ENCODE measurements around the gene FUT7.
A peak's percentile ranks its signal among the peaks of the same experiment; 100 is the strongest.

FUT7 gene

DNA sequence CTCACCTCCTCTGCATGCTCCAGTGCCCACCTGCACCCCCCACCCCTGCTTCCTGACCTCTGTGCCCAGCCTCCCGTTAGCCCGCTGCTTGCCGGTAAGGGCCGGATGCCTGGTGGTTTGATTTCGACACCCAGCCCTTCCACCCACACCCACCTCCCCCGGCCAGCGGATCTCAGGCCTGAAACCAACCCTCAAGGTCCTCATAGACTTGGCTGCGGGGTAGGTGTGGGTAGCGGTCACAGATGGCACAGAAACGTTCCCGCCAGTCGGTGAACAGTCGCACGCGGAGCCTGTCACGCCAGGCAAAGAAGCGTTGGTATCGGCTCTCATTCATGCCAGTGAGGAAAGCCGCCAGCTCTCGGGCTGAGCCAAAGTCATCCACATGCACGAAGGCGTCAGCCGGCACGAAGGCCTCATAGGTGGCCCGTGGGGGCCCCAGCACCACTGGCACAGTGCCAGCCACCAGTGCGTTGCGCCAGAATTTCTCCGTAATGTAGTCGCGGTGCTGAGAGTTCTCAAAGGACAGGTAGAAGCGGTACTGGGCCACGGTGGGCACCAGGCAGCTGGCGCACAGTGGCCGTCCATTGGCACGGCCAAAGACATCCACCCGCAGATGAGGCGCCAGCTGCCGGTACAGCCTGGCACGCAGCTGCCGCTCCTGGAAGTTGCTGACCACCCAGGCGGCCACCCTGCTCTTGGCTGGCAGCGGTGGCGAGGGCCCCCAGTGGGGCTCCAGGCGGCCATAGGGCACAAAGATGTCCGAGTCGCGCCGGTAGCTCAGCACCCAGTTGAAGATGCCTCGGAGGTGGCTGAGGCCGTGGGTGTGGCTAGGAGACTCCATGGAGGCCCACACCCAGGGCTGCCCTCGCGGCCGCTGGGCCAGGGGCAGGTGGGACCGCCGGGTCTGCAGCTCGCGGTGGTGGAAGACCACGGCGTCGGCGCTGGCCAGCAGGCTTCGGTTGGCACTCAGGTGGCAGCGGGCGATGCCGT, 1.1 kb downstream of the FUT7 start:
- DNase-seq: peak; percentile 58

DNA sequence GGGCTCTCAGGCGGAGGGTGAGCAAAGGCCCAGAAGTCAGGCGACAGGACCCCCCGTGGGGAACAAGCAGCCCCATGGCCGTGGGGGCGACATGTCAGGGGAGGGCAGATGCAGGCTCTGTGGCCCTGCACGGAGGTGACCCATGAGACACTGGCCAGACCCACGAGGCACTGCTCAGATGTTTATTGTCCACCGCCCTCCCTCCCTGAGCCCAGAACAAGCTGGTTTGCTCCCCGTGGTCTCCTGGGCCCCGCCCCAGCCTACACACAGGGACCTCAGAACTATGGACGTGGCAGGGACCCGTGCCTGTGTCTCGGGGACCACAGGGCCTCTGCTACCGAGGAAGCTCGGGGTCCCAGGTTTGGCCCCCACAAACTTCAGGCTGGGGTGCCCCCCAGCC, 1.9 kb downstream of the FUT7 start:
- DNase-seq: no peak

DNA sequence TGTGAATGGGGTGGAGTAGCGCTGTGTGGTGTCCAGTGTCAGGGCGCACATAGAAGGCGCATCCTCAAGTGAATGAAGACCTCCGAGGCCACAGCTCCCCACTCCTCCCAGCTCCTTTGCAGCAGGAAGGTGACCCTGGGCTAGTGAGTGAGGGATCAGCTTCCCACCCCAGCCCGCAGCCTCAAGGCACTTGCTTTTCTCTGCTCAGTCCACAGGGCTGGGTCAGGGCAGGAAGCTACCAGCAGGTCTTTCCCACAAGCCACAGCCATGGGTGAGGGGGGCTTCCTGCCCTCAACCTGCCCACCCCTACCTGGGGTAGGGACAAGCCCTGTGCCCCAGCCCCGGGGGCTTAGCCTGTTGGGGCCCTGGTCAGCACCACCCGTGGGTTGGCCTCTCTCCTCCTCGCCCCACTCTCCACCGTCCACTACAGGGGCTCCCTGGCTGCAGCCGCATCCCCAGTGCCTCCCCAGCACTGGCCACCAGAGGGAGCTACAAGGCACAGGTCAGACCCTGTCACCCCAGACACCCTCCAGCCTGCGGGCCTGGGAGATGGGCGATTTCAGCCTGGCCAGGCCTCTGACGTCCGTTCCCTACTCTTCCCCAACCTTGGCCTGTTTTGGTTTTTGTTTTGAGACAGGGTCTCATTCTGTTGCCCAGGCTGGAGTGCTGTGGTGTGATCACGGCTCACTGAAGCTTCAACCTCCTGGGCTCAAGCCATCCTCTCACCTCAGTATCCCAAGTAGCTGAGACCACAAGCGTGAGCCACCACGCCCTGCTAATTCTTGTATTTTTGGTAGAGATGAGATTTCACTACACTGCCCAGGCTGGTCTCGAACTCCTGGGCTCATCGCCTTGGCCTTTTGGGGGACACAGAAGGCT, 2.6 kb downstream of the FUT7 start:
- DNase-seq: peak; percentile 84

DNA sequence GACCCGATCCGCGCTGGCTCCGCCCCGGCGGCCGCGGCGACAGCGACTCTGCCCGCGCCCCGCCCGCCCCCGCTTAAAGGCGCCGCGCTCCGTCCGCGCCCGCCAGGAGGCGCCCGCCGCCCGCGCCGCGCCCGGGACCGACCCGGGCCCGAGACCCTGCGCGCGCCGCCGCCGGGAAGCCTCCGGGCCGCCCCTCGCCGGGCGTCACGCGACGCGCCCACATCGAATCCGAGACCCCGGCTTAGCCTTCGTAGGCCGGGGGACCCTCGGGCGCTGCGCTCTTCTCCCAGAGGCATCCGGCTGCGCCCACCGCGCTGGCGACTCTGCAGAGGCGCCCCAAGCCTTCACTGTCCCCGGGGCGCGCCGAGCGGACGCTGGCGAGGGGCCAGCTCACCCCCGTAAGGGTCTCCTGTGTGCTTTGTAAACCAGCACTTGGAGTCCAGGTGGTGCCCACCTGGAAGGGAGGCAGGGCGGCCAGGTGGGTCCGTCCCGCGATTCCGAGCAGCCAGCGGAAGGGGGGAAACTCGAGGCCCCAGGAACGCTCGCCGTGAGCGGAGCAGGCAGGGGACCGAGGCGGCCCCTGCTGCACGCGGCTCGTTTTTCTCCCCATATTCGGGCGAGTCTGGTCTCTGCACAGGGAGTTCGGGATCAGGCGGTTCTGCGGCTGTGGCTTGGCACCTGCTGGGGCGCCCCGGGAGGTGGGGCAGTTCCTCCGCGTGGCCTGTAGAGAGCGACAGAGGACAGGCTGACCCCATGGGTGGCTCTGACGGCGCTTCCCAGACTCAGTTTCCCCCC, 3.4 kb downstream of the FUT7 start:
- DNase-seq: peak; percentile 76

DNA sequence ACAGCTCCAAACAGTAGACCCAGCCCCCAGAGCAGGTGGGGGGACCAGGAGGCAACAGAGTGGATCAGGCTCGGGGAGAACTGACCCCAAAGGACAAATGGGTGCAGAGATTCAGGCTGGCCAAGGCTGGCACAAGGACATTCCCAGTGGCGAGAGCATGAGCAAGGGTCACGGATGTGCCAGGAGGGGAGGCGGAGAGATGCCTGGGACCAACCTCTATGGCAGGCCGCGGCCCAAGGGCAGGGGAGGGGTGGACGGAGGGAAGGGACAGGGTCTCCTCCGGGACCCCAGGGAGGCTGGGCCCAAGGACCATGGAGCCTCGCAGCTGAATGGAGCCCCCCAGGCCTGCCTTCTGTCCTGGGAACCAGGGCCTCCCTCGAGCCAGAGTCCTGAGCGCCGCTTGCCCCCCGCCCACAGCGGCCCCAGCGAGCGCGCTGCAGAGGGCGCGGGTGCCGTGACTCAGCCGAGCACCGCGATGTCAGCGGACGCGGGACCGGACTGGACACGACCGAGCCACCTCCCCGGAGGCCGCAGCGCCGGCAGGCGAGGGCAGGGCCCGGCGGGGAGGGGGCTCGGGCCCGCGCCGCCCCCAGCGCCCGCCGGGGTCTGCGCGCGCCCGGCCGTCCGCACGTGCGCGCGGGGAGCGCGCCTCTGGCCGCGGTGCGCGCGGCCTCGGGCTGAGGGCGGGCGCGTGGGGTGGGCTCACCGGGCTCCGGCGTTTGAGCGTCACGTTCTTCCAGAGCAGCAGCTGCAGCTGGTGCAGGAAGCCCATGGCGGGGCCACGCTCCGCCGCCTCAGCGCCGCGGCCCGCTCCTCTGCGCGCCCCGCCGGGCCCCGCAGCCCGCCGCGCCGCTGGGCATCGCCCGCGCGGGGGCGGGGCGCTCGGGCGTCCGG, 4.3 kb downstream of the FUT7 start, which contains the start of gene ABCA2:
ABCA2 (minus strand) TSS at position 869 of the 894 bp plus-strand sequence; CDS start at position 772, 97 bp downstream.
- no peak for DNase-seq

DNA sequence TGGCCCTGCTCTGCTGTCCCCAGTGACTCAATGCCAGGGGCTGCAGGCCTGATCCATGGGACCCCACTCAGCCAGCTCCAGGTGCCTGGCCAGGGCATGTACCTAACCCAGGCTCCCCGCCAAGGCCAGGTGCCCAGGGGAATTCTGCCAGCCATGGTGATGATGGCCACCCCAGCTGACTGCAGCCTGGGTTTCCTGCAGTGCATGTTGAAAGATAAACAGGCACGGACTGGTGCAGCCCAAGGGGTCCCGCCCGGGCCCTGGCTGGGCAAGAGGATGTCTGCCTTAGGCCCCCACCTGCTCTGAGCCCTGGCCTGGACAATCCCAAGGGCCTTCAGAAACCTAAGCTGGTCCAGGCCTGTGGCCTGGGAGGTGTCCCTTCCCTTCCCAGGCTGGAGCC, 5.1 kb downstream of the FUT7 start:
- no peak for DNase-seq

DNA sequence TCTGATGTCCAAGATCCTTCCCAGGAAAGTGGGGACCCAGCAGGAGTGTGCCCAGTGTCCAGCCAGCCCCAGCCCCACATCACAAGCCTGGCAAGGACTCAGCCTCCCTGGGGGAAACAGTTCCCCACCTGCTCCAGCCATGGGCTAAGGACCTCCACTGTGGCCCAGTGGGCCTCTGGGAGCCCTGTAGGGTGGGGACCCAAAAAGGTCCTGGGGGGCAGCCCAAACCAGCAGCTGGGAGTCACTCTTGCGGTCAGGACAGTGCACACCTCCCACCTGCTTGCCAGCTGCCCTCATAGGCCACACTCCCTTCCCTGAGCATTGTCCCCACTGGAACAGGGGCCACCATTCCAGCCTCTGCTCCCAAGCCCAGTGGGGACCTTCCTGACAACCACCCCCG, 5.5 kb downstream of the FUT7 start:
- DNase-seq: no peak

DNA sequence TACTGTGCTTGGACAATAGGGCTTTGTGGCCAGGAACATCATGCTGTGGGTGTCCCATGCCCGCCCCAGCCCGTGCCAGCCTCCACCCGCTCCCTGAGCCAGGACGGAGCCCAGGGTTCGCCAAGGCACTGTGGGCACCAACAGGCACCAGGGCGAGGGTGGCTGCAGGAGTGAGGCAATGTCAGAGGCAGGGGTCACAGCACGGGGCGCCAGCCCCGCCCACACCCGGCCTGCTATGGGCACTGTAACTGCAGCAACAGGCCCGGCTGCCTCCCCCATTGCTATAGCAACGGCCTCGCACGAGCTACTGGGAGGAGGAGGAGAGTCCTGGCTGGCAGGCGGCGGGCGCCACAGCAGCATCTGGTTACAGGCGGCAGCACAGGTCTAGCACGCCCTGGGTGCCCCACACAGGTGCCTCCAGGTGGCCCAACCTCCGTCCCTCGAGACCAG, 6.3 kb downstream of the FUT7 start:
- DNase-seq: no peak

DNA sequence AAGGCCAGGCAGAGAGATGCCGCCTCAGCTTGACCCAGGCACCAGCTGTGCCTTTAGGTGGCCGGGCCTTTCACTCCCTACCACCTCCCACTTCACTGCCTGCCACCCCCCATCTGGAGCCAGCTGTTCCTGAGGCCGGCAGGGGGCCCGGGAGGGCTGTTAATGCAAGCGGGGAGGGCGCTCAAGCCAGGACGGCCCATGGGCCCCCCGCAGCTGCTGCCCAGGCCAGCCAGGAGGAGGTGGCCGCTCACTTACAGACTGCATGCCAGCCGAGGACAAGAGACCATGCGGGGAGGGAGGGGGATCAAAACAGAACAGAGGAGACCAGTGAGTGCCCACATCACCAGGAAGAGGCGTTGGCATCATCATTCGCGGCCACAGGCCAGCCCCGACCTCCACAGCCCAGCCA, 8.3 kb downstream of the FUT7 start:
- no peak for DNase-seq

DNA sequence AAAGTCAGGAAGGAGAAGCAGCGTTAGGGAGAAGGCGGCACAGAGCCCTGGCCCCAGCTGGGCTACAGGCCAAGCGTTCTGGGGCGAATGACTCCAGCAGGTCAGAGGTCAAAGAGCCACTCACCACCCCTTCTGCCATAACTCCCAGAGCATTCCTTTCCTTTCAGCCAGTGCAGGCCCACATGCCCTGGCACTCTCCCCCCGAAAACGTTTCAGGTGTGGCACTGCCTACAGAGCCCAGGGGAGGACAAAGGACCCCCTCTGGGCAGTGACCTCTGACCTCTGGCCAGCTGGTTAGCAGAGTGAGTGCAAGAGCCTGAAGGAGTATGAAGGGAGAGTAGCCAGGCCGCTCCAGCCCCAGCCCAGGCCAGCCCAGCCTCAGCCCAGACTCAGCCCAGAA, 8.7 kb downstream of the FUT7 start:
- no peak for DNase-seq

DNA sequence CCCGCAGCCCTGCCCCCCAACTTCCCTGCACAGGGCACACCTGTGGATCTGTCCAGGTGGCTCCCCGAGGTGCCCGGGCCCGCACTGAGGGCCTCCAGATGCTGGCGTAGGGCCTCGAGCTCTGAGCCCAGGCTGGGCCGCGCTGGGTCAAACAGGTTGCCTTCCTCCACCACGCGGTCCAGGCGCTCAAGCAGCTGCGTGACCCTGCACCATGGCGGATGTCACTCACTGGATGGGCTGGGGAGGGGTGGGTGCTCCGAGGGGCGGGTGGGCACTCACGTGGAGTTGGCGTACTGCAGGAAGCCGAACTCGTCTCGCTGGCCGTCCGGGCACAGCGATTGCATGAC, 9.3 kb downstream of the FUT7 start:
- no peak for DNase-seq

DNA sequence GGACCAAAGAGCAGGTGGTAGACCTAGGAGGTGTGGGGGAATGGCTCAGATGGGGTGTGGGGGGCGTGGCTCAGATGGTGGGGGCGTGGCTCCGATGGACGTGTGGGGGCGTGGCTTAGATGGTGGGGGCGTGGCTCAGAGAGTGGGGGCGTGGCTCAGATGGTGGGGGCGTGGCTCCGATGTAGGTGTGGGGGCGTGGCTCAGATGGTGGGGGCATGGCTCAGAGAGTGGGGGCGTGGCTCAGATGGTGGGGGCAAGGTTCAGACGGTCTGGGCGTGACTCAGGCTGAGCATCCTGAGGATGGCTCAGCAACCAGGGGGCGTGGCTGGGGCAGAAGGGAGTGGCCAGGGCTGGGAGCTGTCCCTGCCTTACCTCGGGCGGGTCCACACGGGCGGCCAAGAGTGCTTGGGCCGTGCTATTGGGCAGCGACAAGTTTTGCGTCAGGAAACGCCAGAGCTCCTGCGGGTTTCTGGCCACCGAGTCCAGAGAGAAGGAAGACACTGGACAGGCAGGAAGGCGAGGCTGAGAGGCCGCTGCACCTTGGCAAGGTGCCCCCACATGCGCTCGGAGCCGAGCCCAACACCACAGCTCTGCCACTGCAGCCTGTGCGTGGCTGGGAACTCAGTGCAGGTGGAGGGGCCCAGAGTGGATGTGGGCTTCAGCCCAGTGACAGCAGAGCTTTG, 9.8 kb downstream of the FUT7 start:
- DNase-seq: peak; percentile 91

DNA sequence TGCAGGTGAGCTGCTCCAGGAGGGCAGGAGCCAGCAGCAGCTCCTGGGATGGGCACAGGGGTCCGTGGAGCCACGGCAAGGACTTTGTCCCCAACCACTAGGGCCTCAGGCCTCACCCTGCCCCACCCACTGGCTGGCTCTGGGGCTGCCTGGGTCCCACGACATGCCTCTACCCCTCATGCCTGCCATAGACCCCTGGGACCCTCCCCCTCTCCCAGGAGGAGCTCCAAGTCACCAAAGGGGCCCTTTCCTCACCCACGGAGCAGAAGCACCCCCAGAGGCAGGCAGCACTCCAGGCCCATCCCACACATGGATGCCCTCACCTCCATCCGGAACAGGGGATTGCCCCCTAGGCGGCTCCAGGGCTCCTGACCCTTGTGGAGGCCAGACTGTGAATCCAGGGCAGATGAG, 10.3 kb downstream of the FUT7 start:
- no peak for DNase-seq

DNA sequence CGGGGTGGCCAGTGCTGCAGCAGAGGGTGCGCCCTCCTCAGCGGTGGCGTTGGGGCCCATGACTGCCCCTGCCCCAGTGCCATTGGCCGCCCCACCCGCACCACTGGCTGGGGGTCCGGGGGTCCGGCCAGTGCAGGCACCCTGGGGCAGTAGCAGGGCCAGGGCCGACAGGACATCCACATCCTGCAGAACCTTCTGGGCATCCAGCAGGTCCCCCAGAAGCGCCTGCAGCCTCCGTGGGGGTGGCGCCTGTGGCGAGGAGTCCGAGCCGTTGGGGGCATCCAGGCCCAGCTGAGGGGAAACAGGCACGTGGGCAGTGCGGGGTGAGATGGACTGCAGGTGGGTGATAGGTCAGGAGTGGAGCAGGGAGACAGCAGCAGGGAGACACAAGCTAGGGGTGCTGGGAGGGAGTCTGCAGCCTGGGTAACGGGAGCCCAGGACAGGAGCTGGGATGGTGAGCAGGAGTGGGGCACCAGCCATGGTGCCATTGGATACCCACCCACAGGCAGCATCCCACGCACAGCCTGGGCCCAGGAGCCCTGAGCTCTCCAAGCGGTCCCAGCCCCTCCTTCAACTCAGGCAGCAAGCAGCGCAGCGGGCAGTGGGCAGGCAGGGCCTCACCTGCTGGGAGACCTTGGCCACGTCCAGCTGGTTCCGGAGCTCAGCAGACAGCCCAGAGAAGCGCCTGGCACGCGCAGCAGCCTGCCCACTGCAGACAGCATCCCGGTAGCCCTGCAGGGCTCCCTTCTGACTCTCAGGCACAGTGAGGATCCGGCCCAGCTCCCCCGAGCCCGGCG, 10.9 kb downstream of the FUT7 start:
- DNase-seq: no peak

DNA sequence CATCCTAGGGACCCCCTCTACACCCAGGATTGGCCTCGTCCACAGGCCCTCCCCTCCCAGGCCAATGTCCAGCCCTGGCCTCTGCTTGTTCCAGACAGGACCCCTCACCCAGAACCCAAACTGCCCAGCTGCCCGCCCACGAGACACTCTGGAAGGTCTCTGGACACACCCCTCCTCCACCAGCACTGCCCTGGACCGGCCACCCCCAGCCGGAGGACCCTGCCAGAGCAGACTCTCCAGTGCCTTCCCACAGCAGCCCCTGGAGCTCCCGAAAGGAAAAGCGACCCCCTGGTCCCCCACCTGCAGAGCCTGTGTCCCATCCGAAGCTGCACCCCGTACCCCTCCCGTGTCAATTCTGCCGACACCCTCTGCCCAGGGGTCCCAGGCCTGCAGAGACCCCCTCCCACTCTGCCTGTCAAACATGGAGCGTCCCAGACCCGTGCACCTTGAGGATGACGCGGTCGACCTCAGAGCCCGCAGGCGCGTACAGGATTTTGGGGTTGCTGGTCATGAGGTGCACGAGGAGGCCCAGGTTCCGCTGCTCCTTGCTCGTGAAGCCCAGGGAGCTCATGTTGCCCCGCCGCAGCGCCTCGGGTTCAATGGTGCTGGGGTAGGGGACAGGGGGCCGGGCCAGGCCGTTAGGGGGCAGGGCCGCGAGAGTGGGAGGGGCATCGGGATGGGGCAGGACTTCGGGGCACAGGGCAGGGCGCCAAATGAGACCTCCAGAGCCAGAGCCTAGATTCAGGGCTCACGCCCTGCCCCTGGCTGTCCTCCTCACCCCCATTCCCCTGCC, 11.8 kb downstream of the FUT7 start:
- DNase-seq: no peak

DNA sequence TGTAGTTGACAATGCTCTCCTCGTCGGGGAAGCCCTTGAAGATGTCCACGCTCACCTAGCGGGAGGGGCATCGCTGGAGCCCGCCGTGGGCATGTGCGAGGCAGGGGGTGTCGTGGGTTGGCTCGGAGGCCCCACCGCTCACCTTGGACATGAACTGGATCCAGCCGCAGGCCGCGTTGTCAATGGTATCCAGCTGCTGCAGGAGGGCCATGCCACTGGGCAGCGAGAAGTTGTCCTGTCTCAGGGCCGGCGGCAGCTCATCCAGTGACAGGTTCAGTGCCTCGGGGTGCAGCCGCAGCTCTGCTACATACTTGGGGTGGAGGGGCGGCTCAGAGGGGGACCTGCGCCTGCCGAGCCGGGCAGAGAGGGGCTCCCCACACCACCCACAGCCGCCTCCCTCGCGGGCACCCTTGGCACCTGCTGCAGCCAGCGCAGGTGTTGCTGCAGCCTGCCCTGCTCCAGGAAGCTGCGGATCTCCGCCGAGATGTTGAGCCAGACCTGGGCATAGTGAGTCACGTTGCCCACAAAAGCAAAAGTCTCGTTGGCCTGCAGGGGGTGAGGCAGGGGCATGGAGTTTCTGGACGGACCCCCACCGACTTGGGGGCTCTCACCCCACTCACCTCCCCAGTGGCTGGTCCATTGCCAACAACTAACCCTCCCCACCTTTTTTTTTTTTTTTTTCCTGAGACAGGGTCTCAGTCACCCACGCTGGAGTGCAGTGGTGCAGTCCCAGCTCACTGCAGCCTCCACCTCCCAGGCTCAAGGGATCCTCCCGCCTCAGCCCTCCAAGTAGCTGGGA, 12.9 kb downstream of the FUT7 start:
- no peak for DNase-seq

DNA sequence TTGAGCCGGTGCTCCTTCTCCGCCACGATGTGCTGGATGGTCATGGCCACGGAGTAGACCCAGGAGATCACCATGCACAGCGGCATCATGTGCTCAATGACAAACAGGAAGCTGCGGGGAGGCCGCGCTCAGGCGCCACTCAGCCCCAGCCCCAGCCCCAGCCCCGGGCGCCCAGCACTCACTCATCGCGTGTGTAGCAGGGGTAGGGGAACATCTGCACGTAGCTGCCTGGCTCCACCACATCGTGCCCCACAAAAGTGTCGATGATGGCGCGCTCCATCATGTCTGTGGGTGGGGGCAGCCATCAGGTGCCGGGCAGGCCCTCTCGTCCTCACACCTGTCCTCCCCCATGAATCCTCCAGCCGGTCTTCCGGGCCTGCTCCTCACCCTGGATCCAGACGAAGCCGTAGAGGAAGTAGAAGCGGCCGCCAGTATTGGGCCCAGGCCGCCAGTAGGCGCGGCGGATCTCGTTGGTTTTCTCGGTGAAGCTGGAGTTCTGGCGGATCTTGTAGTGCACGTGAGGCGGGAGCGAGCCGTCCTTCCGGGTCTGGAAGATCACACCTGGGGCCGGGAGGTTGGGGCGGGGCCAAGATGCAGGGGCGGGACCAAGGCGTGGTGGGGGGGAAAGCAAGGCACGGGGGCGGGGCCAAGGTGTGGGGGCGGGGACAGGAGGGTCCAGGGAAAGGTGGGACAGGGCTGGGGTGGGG, 13.9 kb downstream of the FUT7 start:
- no peak for DNase-seq

DNA sequence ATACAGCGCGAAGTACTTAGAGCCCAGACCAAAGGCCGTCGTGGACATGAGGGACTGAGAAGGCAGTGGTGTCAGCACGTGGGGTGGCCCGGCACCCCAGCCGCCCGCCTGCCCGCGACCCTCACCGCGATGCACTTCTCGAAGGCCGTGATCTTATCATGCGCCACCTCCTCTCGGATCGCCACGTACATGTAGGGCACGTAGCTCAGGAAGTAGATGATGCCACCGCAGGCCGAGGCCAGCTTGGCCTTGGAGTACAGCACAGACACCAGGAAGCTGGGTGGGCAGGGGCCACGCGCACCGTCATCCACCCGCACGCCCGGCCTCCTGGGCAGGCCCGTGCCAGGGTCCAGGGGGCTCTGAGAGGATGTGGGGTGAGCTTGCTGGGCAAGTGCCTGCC, 14.8 kb downstream of the FUT7 start:
- DNase-seq: no peak
